ENCODE data around the gene C17orf50. TPM values are rescaled to one million over a fixed set of nuclear protein-coding genes. Genes with fewer than 3 reads are reported as not detected.

Gene C17orf50
- total and polyA plus RNA-seq, 9 donors: not detected

- 67 to 79% (median 72%) methylated on average over 10 of the region's 10 CpGs for WGBS, 3 donors
- no peaks in the 10 kb centered on the region for H3K36me3 ChIP-seq
- no peaks in the 10 kb centered on the region for H3K9me3 ChIP-seq
- no peak for TF ChIP-seq CTCF (IDR thresholded peaks at IDR 0.05)
- no peak for TF ChIP-seq EP300 (IDR thresholded peaks at IDR 0.05)
- no peak for TF ChIP-seq POLR2A (IDR thresholded peaks at IDR 0.05)
- H3K27ac ChIP-seq: no peak overlapping the region
- DNase-seq: no peak
- H3K27me3 ChIP-seq: no peaks in the 10 kb centered on the region
- H3K4me1 ChIP-seq (ENCODE audit: insufficient read depth): no peaks in the 10 kb centered on the region
- intact Hi-C loops (cut with DNase I): no loop called here
- H3K4me3 ChIP-seq: no peak overlapping the region
Measured at GRCh38 chr17:35773679-35774425, 13.2 kb downstream of the C17orf50 start.

DNA sequence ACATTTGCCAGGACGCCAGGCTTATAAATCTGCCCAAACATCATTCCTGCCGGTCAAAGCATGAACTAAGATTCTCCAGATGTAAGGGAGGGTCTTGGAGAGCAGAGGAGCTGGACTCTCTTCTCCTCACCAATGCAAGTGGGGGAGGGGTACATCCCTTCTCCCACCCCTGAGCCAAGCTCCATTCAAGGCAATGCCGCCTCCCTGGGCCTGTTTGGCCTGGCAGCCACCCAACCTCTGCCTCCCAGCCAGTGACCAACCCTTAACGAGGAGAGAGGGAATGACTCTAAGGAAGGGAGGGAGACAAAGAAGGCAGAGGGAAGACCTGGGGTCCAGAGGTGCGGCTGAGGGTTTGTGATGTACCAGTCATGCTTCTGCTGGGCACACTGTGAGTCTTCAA lies 13.8 kb downstream of the C17orf50 start:
- no peaks in the 10 kb centered on the region for H3K9me3 ChIP-seq
- WGBS, 3 donors: 40 to 49% (median 47%) methylated on average over 5 of the region's 5 CpGs
- H3K27me3 ChIP-seq: no peaks in the 10 kb centered on the region
- no peaks in the 10 kb centered on the region for H3K36me3 ChIP-seq
- H3K4me3 ChIP-seq: no peak overlapping the region
- peak in 1 of 5 donors; percentile 42 for DNase-seq
- H3K4me1 ChIP-seq (ENCODE audit: insufficient read depth): no peaks in the 10 kb centered on the region
- intact Hi-C loops (cut with DNase I): no loop called here
- TF ChIP-seq EP300 (IDR thresholded peaks at IDR 0.05) (no peak), CTCF (IDR thresholded peaks at IDR 0.05) (no peak), POLR2A (IDR thresholded peaks at IDR 0.05) (no peak)
- no peak overlapping the region for H3K27ac ChIP-seq

DNA sequence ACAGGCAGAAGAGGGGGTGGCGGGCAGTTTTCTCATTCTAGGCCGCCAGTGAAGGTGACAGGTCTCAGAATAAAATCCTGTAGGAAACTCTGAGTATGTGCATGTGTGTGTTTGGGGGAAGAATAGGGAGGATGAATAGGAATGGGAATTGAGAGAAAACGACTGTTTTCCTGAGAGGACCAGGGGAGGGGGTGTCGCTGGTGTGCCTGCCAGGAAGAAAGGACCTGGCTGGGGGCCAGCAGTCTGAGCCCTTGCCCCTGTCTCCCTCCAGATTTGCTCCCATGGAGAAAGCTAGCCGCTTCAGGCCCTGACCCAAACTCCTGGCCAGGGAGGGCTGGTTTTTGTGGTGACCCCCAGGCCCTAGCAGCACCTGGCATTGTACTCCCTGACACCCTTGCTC lies 14.4 kb downstream of the C17orf50 start:
- no peaks in the 10 kb centered on the region for H3K27me3 ChIP-seq
- H3K4me1 ChIP-seq (ENCODE audit: insufficient read depth): no peaks in the 10 kb centered on the region
- no peak overlapping the region for H3K4me3 ChIP-seq
- intact Hi-C loops (cut with DNase I): no loop called here
- WGBS, 3 donors: 63 to 67% (median 64%) methylated on average over 5 of the region's 5 CpGs
- no peak overlapping the region for H3K27ac ChIP-seq
- no peak for DNase-seq
- TF ChIP-seq POLR2A (IDR thresholded peaks at IDR 0.05): no peak
- no peak for TF ChIP-seq EP300 (IDR thresholded peaks at IDR 0.05)
- TF ChIP-seq CTCF (IDR thresholded peaks at IDR 0.05): no peak
- no peaks in the 10 kb centered on the region for H3K36me3 ChIP-seq
- H3K9me3 ChIP-seq: no peaks in the 10 kb centered on the region

- DNase-seq: no peak
- intact Hi-C loops (cut with DNase I): no loop called here
- Histone ChIP-seq H3K9me3 (no peaks in the 10 kb centered on the region), H3K27me3 (no peaks in the 10 kb centered on the region), H3K27ac (no peak overlapping the region), H3K4me1 (ENCODE audit: insufficient read depth) (no peaks in the 10 kb centered on the region), H3K4me3 (no peak overlapping the region), H3K36me3 (no peaks in the 10 kb centered on the region)
- TF ChIP-seq CTCF (IDR thresholded peaks at IDR 0.05) (no peak), EP300 (IDR thresholded peaks at IDR 0.05) (no peak), POLR2A (IDR thresholded peaks at IDR 0.05) (no peak)
- WGBS, 3 donors: 77 to 86% (median 81%) methylated on average over 6 of the region's 6 CpGs
Measured at GRCh38 chr17:35775583-35775982, 14.9 kb downstream of the C17orf50 start.

Measured in ovary (tissue), 9 donors.